Thymus (tissue), 11 donors: ENCODE results near the gene GSN. TPM values are rescaled to one million over a fixed set of nuclear protein-coding genes. Genes with fewer than 3 reads are reported as not detected.

ENCODE experiments used
- DNase-seq, 9 donors: peaks; one replicate each; pipeline ENCODE4 v3.0.0-alpha.2; 2013; ENCODE audit warnings: low spot score in 9 of 9, low read depth in 6 of 9, missing footprints in 1 of 9
- H3K27ac ChIP-seq, 2 donors: one replicate each; pipeline ENCODE4 v1.5.1; 2013; ENCODE audit warnings: control low read depth in 1 of 2, low read depth in 1 of 2, low read length in 1 of 2, mild to moderate bottlenecking in 1 of 2, moderate library complexity in 1 of 2
- H3K27me3 ChIP-seq, 2 donors: one replicate each; pipeline ENCODE4 v1.5.1; 2013; ENCODE audit warnings: low read length in 1 of 2; ENCODE audit not compliant: control insufficient read depth in 2 of 2, insufficient read depth in 1 of 2
- H3K36me3 ChIP-seq, 2 donors: one replicate each; pipeline ENCODE4 v1.5.1; 2013; ENCODE audit warnings: low read length in 1 of 2, mild to moderate bottlenecking in 1 of 2, moderate library complexity in 1 of 2; ENCODE audit not compliant: control insufficient read depth in 2 of 2, insufficient read depth in 2 of 2
- H3K4me1 ChIP-seq, 2 donors: one replicate each; pipeline ENCODE4 v1.5.1; 2013; ENCODE audit warnings: low read length in 2 of 2; ENCODE audit not compliant: control insufficient read depth in 2 of 2, insufficient read depth in 2 of 2
- H3K4me3 ChIP-seq, 2 donors: one replicate each; pipeline ENCODE4 v1.5.1; 2013; ENCODE audit warnings: low read length in 2 of 2, control low read depth in 1 of 2, mild to moderate bottlenecking in 1 of 2
- H3K9me3 ChIP-seq, 2 donors: one replicate each; pipeline ENCODE4 v1.5.1; 2013; ENCODE audit warnings: low read length in 1 of 2, mild to moderate bottlenecking in 1 of 2; ENCODE audit not compliant: control insufficient read depth in 2 of 2, insufficient read depth in 1 of 2
- WGBS: extraction: QIAGEN DNeasy Blood & Tissue Kit; methylation state at CpG from one replicate; pipeline ENCODE4 v1.1.7; 2013; 5-methylcytosine and 5-hydroxymethylcytosine counted together
- polyA plus RNA-seq: library from polyadenylated mRNA; stranded (reverse); fragments of 200-250 nt; gene quantifications from one replicate; pipeline ENCODE4 v1.2.3, GENCODE V29; 2013
- total RNA-seq: library from RNA; stranded (reverse); fragments of 120-200 nt; gene quantifications from one replicate; pipeline ENCODE4 v1.2.4, GENCODE V29; 2013
- donor health status: healthy.

GSN gene
- total and polyA plus RNA-seq, 2 donors = 138 to 248 TPM

GRCh38 chr9:121373011-121373729 is 105.2 kb downstream of the GSN start:
- WGBS = 87% methylated on average over 5 of the region's 5 CpGs
- H3K9me3 ChIP-seq = peaks cover 0 to 4% of the 10 kb centered on the region in 2 donors
- H3K4me3 ChIP-seq = no peak overlapping the region
- no peak for DNase-seq
- H3K4me1 ChIP-seq = peaks cover 10 to 17% of the 10 kb centered on the region in 2 donors
- H3K27me3 ChIP-seq = peaks cover 0 to 11% of the 10 kb centered on the region in 2 donors
- peak overlapping the region in 1 of 2 donors; percentile 61 for H3K27ac ChIP-seq
- no peaks in the 10 kb centered on the region for H3K36me3 ChIP-seq

DNA sequence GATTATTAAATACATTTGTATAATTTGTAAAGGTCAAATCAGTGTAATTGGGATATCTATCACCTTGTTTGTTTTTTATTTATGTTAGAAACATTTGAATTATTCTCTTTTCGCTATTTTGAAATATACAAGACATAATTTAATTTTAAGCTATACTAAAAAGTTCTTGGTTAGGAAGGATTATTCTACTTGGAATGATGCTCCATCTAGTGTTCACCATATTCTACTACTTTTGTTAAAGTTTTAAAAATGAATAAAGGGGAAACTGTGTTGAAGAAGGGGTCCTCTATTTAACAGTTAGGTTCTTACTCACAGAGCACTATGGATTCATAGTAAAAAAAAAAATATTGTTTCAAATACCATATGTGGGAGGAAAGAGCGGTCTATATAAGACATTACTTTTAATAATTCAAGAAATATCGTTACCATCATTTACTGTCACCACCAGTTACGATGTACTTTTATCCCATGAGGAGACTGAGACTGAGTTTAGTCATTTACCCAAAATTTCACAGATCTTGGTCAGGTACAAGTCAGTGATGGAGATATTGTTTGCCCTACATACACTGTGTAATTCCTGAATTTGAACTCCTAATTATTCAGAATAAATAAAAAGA is 108.4 kb downstream of the GSN start:
- no peak for DNase-seq
- H3K27ac ChIP-seq = no peak overlapping the region
- H3K36me3 ChIP-seq = no peaks in the 10 kb centered on the region
- WGBS = 95% methylated on average over 4 of the region's 4 CpGs
- no peak overlapping the region for H3K4me3 ChIP-seq
- H3K4me1 ChIP-seq = no peaks in the 10 kb centered on the region
- no peaks in the 10 kb centered on the region for H3K9me3 ChIP-seq
- H3K27me3 ChIP-seq = no peaks in the 10 kb centered on the region

- H3K27me3 ChIP-seq = no peaks in the 10 kb centered on the region
- H3K27ac ChIP-seq = no peak overlapping the region
- no peaks in the 10 kb centered on the region for H3K9me3 ChIP-seq
- H3K36me3 ChIP-seq = no peaks in the 10 kb centered on the region
- DNase-seq = no peak
- H3K4me1 ChIP-seq = no peaks in the 10 kb centered on the region
- no peak overlapping the region for H3K4me3 ChIP-seq
Observed at GRCh38 chr9:121380846-121381245, 112.9 kb downstream of the GSN start.

Other genes starting within 250 kb of the GSN start
- gene C5, start 217.9 kb upstream of the GSN start, total RNA-seq = 2.4 TPM
- gene C5, start 217.9 kb upstream of the GSN start, polyA plus RNA-seq = 2.4 TPM
- gene CNTRL, start 193.2 kb upstream of the GSN start, total RNA-seq = 39.4 TPM
- gene CNTRL, start 193.2 kb upstream of the GSN start, polyA plus RNA-seq = 24.1 TPM
- 23.1 TPM for gene RAB14, start 66.3 kb upstream of the GSN start, total RNA-seq
- gene RAB14, start 66.3 kb upstream of the GSN start, polyA plus RNA-seq = 49.0 TPM
- gene STOM, start 102.1 kb downstream of the GSN start, total RNA-seq = 28.5 TPM
- 157 TPM for gene STOM, start 102.1 kb downstream of the GSN start, polyA plus RNA-seq
- gene GGTA1, start 231.7 kb downstream of the GSN start, total RNA-seq = 7.9 TPM
- 9.7 TPM for gene GGTA1, start 231.7 kb downstream of the GSN start, polyA plus RNA-seq